ENCODE data around the gene ZNF813. TPM values are rescaled to one million over a fixed set of nuclear protein-coding genes. Genes with fewer than 3 reads are reported as not detected.
"Not testable (repeated sequence)": the region's sequence is repeated elsewhere in the genome, so short reads cannot be mapped to it uniquely, and the experiment has no call there.

The ZNF813 gene
- 9.4 TPM for polyA plus RNA-seq (ENCODE audit: insufficient read length)
- long read RNA-seq, donor 1: 0 reads
- long read RNA-seq, donor 2, full-length matches to known transcripts: 3 of 3 reads
- long read RNA-seq, donor 2, partial matches to known transcripts: 0 of 3 reads
- long read RNA-seq, donor 2, other reads (novel, unspliced or antisense): 0 of 3 reads
- long read RNA-seq, donor 3, full-length matches to known transcripts: 1 of 1 reads
- long read RNA-seq, donor 3, partial matches to known transcripts: 0 of 1 reads
- long read RNA-seq, donor 3, other reads (novel, unspliced or antisense): 0 of 1 reads
- long read RNA-seq, donor 4: 0 reads
- long read RNA-seq, donor 5, full-length matches to known transcripts: 2 of 2 reads
- long read RNA-seq, donor 5, partial matches to known transcripts: 0 of 2 reads
- long read RNA-seq, donor 5, other reads (novel, unspliced or antisense): 0 of 2 reads
- long read RNA-seq, donor 6, full-length matches to known transcripts: 1 of 1 reads
- long read RNA-seq, donor 6, partial matches to known transcripts: 0 of 1 reads
- long read RNA-seq, donor 6, other reads (novel, unspliced or antisense): 0 of 1 reads
- long read RNA-seq, donor 7: 0 reads
- long read RNA-seq, donor 8: 0 reads

DNA sequence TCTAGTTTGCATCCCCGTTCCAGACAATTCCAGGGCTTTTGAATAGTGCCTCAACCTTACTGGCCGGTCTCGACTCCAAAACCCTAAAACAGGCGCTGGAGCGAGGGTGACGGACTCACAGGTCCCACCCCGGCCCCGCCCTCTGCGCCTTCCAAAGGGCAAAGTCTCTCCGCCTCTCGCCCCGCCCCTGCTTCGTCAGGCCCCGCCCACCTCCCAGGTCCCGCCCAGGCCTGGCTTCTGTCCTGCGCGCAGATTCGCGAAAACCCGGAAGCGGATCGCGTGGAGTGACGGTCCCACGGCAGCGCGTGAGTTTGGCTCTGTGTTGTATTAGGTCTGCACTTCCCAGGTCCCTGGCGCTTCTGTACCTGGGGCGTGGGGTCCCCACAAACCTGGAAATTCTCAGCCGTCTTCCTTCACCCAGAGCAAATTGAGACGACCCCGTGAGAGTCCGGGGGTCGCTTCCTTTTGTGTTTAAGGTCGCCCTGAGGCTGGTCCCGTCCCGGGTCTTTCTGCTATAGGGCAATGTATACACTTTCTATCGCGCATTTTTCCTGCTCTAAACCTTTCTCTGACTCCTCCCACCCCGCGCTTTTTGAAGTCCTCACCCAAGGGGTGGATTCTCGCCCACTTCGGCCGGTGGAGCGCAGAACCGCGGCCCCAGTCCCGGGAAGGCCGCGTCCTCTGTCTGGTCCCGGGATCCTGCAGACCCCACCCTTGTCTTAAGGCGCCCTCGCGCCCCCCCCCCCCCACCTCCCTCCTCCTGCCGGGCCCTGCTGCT, at the start of gene ZNF813:
TSS of gene ZNF813 (plus strand) at position 249 of the 778 bp plus-strand sequence. CDS start 16,090 bp downstream, outside the sequence.
- DNase-seq: peak; percentile 91

DNA sequence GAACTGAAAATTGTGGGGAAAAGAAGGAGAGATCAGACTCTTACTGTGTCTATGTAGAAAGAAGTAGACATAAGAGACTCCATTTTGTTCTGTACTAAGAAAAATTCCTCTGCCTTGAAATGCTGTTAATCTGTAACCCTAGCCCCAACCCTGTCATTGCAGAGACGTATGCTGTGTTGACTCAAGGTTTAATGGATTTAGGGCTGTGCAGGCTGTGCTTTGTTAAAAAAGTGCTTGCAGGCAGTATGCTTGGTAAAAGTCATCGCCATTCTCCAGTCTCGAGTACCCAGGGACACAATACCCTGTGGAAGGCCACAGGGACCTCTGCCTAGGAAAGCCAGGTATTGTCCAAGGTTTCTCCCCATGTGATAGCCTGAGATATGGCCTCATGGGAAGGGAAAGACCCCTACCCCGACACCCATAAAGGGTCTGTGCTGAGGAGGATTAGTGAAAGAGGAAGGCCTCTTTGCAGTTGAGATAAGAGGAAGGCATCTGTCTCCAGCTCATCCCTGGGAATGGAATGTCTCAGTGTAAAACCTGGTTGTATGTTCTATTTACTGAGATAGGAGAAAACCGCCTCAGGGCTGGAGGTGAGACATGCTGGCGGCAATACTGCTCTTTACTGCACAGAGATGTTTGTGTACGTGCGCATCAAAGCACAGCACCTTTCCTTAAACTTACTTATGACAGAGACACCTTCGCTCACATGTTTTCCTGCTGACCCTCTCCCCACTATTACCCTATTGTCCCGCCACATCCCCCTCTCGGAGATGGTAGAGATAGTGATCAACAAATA, 46.8 kb upstream of the ZNF813 start:
- DNase-seq: not testable (repeated sequence)

DNA sequence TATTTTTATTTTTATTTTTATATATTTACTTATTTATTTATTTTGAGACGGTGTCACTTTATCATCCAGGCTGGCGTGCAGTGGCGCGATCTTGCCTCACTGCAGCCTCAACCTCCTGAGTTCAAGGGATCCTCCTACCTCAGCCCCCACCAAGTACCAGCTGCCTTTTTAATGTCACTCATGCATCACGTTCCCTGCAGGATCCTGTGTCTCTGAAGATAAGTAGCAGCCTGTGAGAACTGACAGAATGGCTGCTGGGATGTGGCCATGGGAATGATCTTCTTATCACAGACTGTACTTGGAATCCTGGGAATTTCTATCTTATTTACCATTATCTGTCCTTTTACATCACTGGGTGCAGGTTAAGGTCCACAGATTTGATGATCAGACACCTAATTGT, 45.0 kb upstream of the ZNF813 start:
- no peak for DNase-seq

DNA sequence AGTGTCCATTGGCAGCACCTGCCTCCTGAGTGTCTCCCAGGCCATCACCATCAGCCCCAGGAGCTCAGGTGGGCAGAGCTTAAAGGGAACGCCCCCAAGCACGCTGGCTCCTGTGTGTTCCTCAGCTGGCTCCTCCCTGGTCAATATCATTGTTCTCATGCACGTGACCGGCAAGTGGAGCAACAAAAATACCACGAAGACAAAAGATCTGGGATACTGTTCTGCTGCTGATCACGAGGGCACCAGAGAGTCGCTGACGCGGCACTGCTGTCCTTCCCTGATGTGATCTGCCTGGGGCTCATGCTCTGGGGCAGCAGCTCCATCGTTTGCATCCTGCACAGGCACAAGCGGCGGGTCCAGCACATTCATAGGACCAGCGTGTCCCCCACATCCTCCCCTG, 44.5 kb upstream of the ZNF813 start:
- DNase-seq: not testable (repeated sequence)

DNA sequence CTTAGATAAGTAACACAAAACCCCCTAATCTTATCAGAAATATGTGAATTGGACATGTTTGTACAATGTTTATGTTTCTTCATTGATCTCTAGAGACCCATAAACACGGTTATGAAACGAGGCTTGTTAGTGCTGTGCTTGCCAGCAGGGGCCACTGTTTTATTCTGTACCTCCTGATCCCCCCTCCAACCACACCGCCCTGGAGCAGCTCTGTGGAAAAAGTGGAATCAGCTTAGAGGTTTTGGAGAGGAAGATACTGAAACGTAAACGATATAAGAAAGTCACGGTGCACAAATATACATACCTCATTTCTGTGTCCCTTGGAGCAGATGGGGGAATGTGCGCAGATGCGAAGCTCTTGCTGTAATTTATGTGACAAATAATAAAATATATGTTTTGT, 43.9 kb upstream of the ZNF813 start:
- not testable (repeated sequence) for DNase-seq

DNA sequence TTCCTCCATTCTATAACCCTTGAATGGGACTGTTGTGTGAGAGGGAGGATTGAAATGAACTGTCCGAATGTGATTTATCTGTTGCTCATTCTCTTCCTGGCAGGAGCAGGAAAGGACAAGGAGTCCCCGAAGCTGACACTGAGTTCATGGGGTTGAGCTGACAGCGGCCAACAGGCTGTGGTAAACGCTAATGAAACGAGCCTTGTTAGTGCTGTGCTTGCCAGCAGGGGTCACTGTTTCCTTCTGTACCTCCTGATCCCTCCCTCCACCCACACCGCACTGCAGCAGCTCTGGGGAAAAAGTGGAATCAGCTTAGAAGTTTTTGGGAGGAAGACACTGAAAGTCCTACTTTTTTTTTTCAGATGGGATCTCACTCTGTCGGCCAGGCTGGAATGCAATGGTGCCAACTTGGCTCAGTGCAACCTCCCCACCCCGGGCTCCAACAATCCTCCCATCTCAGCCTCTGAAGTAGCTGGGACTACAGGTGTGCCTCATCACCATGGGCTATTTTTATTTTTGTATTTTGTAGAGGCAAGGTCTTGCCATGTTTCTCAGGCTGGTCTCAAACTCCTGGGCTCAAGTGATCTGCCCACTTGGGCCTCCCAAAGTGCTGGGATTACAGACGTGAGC, 42.5 kb upstream of the ZNF813 start:
- peak; percentile 72 for DNase-seq

DNA sequence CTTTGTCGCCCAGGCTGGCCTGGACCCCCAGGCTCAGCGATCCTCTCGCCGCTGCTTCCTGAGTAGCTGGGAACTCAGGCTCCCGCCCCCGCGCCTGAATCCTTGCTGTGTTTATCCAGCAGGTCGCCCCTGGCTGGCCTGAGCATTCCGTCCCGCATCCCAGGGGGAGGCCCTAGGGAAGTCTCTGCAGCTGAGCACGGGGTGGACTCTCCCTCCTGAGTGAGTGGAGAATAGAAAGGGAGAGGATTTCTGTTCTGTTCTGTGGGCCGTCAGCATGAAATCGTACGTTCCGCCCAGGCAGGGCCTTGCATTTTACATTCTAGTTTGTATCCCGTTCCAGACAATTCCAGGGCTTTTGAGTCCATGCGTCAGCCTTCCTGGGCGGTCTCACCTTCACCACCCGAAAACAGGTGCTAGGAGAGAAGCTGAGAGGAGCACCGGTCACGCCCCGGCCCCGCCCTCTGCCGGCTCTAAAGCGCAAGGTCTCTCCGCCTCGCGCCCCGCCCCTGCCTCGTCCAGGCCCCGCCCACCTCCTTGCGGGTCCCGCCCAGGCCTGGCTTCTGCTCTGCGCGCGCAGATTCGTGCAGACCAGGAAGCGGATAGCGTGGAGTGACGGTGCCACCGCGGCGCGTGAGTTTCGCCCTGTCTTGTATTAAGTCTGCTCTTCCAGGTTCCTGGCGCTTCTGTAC, 36.0 kb upstream of the ZNF813 start, which contains the start of gene ZNF761:
TSS of gene ZNF761 (plus strand) at position 586 of the 689 bp plus-strand sequence. CDS start 15,285 bp downstream, outside the sequence.
- peak; percentile 87 for DNase-seq

- DNase-seq: no peak
These were observed 35.4 kb upstream of the ZNF813 start for GRCh38 chr19:53432088-53432661.

- DNase-seq: not testable (repeated sequence)
These were observed 23.7 kb upstream of the ZNF813 start for GRCh38 chr19:53443809-53444208.

DNA sequence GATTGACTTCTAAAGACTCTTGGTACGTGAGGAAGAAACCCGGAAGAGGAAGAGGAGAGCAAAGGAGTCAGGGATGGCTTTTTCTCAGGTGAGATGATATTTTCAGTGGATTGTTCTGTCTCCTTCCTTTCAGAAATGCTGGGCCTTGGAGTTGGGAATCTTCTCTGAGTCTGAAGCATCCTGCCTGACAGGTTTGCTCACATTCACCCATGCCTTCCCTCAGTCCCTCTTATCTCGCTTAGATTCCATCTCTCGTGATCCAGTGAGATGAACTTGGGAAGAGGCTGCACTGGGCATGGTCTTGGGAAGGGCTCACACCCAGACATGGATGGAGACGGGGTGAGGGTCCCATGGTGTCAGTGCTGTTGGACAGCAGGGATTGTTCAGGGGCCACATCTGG, 20.3 kb upstream of the ZNF813 start:
- not testable (repeated sequence) for DNase-seq

DNA sequence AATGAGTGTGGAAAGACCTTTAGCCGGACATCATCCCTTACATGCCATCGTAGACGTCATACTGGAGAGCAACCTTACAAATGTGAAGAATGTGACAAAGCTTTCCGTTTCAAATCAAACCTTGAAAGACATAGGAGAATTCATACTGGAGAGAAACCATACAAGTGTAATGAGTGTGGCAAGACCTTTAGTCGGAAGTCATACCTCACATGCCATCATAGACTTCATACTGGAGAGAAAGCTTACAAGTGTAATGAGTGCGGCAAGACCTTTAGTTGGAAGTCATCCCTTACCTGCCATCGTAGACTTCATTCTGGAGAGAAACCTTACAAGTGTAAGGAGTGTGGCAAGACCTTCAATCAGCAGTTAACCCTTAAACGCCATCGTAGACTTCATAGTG, 11.7 kb upstream of the ZNF813 start:
- DNase-seq: no peak

DNA sequence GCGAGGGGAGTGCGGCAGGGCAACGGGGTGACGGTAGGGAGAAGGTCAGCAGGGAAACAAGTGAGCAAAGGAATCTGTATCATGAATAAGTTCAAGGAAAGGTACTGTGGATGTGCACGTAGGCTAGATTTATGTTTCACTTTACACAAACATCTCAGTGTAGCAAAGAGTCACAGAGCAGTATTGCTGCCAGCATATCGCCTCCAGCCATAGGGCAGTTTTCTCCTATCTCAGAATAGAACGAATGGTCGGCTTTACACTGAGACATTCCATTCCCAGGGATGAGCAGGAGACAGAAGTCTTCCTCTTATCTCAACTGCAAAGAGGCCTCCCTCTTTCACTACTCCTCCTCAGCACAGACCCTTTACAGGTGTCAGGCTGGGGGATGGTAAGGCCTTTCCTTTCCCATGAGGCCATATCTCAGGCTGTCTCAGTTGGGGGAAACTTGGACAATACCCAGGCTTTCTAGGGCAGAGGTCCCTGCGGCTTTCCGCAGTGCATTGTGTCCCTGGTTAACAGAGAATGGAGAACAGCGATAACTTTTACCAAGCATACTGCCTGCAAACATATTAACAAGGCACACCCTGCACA, 7.3 kb upstream of the ZNF813 start:
- DNase-seq: not testable (repeated sequence)

DNA sequence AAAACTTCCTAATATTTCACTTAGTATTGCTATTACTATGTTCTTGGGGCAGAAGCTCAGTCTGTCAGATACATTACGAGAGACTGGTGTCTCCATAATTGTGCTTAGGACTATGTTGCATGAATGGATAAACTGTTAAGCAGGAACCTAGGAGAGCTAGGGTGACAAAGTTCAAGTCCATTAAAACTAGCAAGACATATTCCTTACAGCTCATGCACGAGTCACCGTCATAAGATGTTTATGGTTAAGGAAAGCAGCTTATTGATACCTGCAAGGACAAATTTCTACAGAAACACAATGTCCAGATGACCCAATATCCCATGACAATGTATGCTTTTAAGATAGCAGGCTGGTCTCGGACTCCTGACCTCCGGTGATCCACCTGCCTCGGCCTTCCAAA, 5.7 kb upstream of the ZNF813 start:
- DNase-seq: no peak

DNA sequence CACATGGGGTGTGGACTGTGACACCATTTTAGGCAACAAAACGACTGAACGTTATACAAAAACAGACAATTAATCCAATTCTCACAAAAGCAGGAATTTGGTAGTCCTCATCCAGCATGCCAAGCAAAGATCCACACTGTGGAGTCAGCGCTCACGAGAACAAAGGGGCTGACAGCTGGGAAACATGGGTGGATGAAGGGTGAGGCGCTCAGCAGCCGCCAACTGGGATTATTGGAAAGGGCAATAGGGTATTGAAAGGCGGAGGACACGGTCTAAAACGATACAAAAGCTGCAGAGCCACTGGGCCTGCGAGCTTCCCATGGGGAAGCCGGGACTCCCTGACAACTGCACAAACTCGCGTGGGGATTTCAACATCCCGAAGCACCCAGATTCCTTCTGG, 4.7 kb upstream of the ZNF813 start:
- no peak for DNase-seq

DNA sequence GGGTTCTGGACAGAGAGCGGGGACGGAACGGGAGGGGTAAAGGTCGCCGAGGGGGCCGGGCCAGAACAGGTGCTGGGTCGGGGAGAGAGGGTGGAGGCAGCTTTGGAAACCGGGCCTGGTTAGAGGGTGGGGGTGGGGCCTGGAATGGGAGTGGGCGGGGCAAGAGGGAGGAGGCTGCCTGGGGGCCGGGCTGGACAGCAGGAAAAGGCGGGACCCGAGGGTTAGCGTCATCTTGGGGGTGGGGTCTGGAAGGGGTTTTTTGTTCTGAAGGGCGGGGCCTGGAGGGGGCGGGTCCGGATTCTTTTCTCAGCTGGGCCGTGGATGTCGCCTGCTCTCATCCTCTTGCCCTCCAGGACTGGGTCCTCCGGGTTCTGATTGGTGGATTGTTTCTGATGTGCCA, 4.3 kb upstream of the ZNF813 start:
- peak; percentile 8 for DNase-seq

- peak; percentile 6 for DNase-seq
These were observed 628 bp upstream of the ZNF813 start for GRCh38 chr19:53466726-53467484.

GRCh38 chr19:53468628-53469027, 1.1 kb downstream of the ZNF813 start:
- DNase-seq: not testable (repeated sequence)

DNA sequence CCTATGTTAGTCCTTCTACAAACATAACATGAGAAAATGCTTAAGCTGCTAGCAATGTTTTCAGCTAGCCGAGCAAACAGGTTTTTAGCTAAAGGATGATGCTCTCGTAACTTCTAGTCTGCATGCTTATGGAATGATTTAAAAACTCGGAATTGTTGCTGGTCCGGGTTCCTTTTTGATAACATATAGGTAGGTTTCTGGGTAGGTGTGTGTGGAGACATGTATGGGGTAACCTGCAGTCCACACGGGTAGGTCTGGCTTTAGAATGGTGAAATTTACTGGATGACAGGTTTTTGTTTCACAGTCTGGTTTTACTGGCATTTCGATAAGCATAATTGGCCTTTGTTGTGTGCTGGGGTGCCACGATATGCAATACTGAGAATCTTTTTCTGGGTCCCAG, 4.4 kb downstream of the ZNF813 start:
- no peak for DNase-seq

- not testable (repeated sequence) for DNase-seq
These were observed 7.3 kb downstream of the ZNF813 start for GRCh38 chr19:53474832-53475231.
